HG03045 (cell line): ENCODE results near the gene AKT1.
"Not testable (repeated sequence)": the region's sequence is repeated elsewhere in the genome, so short reads cannot be mapped to it uniquely, and the experiment has no call there.

ENCODE experiments used
- ATAC-seq: cut with Tn5 transposase; IDR thresholded peaks from one replicate; pipeline ENCODE4 v1.9.1; 2021; ENCODE audit warnings: mild to moderate bottlenecking, moderate library complexity; ENCODE audit not compliant: unreplicated experiment

The AKT1 gene

GRCh38 chr14:104794993-104795780 lies at the start of gene AKT1:
Gene AKT1 (minus strand): TSS chr14:104795748. CDS start chr14:104792643, 3,105 bp downstream.
- peak; percentile 42 for ATAC-seq

GRCh38 chr14:104845033-104845666 lies 49.6 kb upstream of the AKT1 start:
- no peak for ATAC-seq

DNA sequence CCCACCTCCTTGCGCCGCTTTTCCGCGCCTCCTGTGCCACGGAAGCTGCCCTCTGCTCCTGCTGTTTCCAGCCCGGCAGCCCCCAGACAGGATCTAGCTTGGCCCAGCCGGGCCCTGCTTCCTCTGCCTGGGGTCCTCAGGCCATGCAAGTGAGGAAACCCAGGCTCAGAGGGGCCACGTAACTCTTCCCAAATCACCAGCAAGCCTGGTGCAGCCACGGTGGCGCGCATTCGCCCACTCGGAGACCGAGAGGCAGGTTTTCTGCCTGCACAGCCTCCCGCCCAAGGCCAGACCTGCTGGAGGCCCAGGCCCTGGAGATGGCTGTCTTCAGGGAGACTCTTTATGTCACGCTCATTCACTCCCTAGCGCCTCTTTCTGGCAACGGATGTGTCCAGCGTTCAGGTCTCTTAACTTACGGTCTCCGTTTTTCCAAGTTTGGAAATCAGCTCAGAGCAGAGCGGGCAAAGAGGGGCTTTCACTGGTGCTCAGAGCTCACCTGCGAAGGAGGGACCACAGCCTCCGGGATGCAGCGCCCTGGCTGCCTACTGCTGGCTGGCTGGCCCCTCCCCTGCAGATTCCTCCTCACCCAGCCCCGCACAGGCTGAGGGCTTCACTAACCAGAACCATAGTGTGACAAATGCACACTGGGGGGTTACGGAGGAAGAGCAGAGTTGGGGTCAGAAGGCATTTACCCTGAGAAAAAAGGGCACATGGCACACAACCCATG lies 48.9 kb upstream of the AKT1 start:
- ATAC-seq: no peak

GRCh38 chr14:104843442-104844305 lies 48.1 kb upstream of the AKT1 start:
- no peak for ATAC-seq

DNA sequence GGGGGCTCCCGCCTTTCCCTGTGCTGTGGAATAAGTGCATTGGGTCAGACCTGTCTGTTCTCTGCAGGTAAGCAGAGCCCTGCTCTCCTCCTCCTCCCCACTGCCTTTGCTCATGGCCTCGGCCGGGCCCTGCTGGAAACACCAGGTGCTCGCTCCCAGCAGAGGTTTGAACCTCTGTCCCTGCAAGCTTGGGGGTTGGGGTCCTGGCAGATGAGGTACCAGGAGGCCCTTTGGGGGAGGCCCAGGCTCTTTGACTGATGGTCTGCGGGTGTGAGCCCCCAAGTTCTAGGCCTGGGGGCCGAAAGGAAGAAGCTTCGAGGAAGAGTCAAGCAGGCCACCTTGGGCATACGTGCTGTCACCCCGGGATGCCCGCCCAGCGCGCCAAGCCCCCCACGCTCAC lies 47.5 kb upstream of the AKT1 start:
- ATAC-seq: no peak

GRCh38 chr14:104841730-104842129 lies 46.2 kb upstream of the AKT1 start:
- no peak for ATAC-seq

GRCh38 chr14:104836171-104836935 lies 40.8 kb upstream of the AKT1 start:
- ATAC-seq: not testable (repeated sequence)

DNA sequence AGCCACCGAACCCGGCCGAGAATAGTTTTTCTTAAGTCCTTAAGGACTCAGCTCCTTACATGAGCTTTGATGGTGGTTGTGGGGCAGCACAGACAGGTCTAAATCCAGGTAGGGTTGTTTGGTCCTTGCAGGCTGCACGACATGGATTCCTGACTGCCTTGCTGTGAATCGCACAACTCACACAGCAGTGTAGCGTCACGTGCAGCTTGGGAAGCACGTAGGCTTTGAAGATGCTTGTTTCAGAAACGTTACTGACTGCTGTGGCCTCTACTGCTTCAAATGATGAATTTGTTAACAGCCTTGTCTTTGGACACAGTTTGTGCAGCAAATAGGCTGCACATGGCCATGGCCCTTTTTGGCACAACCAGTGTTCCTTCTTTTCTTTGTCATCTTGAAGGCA lies 35.2 kb upstream of the AKT1 start:
- no peak for ATAC-seq

DNA sequence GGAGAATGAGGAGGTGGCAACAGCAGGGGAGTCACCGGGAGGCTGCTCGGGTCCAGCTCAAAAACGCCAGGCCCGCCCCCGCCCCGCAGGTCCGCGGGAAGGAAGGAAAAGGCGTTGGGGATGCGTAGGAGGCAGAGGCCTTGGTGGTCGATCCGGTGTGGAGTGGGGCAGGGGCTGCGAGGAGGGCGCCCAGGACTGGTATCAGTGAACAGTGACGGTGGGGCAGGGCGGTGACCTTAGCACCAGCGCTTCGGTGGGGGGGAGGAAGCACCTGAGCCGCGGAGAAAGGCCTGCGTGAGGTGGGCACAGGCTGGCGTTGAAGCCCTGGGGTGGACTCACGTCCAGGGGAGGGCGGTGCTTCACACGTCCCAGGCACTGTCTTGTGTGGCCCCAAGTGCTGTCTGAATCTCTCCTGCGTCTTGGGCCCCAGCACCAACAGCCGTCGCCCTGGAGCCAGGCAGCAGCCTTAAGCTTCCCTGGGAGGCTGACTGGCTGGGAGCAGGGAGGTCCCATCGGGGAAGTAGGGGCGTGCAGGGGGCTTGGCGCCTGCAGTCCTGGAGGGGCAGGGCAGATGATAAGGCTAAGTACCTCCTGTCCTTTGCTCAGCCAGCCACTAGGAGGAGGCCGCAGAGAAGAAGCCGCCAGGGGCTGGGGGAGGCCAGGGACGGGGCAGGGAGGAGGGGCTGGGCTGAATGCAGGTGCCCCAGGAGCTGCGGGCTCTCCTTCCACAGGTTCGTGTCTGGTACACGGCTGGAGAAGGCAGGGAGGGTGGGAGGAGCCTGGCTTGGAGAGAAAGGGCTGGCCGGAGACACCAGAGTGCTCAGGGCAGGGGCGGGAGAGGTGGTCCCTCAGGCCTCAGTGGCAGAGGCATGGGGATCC lies 31.9 kb upstream of the AKT1 start:
- no peak for ATAC-seq

- no peak for ATAC-seq
Observed at GRCh38 chr14:104826861-104827176, 31.3 kb upstream of the AKT1 start.

DNA sequence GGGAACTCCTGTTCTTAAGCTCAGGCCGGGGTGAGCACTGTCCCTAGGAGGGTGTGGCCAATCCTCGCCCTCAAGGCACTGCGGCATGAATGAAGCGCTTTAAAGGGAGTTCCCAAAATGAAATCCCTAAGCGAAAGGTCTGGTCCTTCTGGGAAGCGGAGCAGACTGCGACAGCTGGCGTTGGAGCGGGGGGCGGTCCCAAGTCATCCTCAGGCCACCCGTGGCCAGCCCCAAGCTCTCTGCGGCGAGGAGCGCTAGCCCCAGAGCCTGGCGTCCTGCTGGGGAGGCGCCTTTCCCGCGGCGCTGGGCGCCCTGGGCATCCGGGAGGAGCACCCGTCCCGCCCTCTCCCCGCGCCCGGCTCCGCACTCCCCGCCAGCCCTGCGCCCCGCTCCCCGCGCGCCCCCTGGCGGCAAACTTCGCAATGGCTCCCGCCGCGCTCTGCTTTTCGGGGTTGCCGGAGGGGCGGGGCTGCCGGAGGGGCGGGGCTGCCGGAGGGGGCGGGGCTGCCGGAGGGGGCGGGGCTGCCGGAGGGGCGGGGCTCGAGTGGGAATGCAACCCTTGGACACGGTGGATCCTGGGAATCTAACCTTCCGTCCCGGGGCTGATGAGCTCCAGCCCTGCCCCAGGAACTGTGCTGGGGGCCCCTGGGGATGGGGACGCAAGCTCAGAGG lies 30.8 kb upstream of the AKT1 start:
- peak; percentile 68 for ATAC-seq

- no peak for ATAC-seq
Observed at GRCh38 chr14:104824353-104824997, 28.9 kb upstream of the AKT1 start.

DNA sequence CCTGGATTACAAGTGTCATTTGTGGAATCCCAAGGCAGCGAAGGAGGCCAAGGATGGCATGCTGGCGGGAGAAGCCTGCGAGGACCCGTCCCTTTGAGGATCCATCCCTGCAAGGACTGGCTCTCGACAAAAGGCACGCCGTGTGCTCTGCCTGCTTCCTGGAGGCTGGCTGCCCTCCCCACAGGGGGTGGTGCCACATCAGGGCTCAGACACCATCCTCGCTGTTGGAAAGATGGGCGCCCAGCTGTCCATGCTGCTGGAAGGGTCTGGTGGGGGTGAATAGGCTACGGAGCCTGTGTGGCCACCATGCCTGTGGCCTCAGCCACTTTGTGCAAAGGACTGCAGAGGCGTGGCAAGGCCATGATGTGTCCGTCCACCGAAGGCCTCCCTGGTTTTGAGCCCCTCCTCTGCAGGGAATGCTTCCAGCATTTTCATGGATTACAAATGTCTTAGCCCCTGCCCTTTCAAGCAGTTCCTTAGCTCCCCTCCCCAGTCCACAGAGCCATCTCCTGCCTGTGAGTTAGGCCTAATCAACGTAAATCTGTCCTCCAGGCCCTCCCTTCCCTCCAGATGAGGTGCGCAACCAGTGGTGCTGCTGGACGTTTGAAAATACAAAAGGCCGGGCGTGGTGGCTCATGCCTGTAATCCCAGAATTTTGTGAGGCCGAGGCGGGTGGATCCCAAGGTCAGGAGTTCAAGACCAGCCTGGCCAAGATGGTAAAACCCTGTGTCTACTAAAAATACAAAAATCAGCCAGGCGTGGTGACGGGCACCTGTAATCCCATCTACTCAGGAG lies 27.5 kb upstream of the AKT1 start:
- ATAC-seq: no peak

- no peak for ATAC-seq
Observed at GRCh38 chr14:104821971-104822608, 26.5 kb upstream of the AKT1 start.

GRCh38 chr14:104821229-104821945 lies 25.8 kb upstream of the AKT1 start:
- no peak for ATAC-seq

- ATAC-seq: no peak
Observed at GRCh38 chr14:104820669-104821228, 25.2 kb upstream of the AKT1 start.
